Activated gamma-delta T cell treated with anti-CD3 and anti-CD28 coated beads, Interleukin-2, amount 50 U/mL, for 16 hours (primary cell): ENCODE results near the gene ARSD.
A peak's percentile ranks its signal among the peaks of the same experiment; 100 is the strongest.
"Not testable (repeated sequence)": the region's sequence is repeated elsewhere in the genome, so short reads cannot be mapped to it uniquely, and the experiment has no call there.

ENCODE experiments used
- DNase-seq: peaks from one replicate; pipeline ENCODE4 v3.0.0-alpha.2; 2020; ENCODE audit warnings: low read depth

Gene ARSD, protein sequence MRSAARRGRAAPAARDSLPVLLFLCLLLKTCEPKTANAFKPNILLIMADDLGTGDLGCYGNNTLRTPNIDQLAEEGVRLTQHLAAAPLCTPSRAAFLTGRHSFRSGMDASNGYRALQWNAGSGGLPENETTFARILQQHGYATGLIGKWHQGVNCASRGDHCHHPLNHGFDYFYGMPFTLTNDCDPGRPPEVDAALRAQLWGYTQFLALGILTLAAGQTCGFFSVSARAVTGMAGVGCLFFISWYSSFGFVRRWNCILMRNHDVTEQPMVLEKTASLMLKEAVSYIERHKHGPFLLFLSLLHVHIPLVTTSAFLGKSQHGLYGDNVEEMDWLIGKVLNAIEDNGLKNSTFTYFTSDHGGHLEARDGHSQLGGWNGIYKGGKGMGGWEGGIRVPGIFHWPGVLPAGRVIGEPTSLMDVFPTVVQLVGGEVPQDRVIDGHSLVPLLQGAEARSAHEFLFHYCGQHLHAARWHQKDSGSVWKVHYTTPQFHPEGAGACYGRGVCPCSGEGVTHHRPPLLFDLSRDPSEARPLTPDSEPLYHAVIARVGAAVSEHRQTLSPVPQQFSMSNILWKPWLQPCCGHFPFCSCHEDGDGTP

DNA sequence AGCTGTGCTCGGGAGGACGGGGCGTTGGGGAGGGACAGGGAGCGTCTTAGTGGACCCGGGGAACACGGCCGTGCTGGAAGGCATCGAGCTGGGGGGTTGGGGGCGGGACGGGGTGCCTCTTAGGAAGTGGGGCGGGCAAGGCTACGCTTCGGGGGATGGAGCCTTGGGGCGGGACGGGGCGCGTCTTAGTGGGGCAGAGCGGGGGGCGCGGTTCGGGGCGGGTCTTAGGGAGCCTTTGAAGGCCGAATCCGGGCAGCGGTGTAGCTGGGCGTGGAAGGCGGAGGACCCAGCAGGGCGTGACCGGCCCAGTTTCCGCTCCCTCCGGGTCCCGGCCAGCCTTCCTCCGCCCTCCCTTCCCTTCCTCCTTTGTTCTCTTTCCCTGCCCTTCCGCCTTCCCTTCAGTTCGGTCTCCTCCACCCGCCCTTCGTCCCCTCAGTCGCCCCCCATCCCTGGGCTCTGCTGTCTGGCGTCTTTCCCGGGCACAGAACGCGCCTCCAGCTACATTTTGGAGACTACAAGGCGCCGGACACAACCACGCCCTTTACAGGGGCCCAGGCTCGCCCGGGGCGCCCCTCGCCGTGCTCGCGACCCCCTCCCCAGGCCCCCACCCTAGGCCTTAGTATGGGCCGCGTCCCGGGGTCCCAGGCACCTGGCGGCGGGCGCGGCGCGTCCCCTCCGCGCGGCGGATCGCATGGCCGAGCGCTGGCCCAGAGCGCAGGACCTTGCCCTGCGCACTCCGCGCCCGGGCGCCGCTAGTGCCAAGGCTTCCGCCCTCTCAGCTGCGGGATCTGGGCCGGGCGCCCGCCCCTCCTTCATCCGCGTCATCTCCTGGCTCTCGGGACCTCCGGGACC lies at the start of gene ARSD:
Gene ARSD (minus strand): TSS at position 757 of the 852 bp plus-strand sequence. CDS start 64 bp downstream, at position 693.
- DNase-seq: peak; percentile 27

DNA sequence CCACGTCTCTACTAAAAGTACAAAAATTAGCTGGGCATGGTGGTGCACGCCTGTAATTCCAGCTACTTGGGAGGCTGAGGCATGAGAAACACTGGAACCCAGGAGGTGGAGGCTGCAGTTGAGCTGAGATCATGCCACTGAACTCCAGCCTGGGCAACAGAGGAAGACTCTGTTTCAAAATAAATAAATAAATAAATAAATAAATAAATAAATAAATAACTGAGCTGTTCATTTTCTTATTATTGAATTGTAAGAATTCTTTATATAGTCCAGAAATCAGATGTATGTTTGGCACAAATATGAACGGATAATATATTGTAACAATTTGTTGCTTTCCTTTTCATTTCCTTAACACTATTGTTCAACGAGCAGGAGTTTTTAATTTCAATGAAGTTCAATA lies 49.5 kb upstream of the ARSD start:
- DNase-seq: not testable (repeated sequence)

DNA sequence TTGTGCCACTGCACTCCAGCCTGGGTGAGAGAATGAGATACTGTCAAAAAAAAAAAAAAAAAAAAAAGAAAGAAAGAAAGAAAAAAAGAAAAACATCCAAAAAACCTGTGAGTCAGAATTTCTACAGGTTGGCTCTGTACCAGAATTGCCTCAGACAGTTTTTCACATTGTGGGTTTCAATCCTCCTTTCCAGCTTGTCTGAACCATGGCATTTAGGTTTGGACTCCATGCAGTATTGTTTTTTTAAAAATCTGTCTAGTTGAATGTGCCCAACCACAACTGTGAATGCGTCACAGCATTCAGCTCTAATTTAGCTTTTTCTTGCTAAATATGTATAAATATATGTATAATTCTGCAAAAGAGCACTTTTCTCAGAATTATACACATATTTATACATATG lies 45.8 kb upstream of the ARSD start:
- DNase-seq: no peak

DNA sequence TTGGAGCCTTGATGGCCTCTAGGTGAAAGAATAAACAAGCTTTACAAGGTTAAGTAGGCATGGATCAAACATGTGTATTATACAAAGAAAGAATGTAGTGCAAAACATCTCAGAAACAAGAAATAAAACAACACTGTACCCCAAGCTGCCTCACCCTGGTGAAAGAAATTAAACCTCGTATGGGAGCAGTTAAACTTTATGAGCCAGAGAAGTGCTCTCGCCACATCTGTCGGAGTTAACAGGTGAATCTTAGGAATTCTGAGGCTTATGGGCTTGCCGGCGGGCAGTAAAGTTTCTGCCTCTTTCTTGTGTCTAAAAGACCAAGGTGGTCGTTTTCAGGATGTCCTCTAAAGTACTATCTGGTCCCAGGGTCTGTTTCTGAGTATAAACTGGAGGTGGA lies 43.3 kb upstream of the ARSD start:
- DNase-seq: no peak

DNA sequence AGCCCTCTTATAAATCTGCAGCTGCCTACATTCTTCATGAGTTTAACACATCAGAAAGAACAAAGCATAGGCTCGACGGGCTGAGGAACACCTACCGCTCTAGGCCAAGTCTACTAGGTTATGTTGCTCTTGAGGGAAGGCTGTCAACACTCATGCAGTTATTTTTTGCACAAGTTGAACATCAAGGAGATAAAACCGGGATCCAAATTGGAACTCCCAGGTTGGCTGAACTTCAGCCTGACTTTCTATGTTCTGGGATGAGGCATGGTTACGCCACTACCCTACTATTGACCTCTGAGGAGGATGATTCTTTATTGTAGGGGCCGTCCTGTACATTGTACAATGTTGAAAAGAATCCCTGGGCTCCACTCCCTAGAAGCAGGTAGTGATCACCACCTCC lies 39.9 kb upstream of the ARSD start:
- DNase-seq: no peak

DNA sequence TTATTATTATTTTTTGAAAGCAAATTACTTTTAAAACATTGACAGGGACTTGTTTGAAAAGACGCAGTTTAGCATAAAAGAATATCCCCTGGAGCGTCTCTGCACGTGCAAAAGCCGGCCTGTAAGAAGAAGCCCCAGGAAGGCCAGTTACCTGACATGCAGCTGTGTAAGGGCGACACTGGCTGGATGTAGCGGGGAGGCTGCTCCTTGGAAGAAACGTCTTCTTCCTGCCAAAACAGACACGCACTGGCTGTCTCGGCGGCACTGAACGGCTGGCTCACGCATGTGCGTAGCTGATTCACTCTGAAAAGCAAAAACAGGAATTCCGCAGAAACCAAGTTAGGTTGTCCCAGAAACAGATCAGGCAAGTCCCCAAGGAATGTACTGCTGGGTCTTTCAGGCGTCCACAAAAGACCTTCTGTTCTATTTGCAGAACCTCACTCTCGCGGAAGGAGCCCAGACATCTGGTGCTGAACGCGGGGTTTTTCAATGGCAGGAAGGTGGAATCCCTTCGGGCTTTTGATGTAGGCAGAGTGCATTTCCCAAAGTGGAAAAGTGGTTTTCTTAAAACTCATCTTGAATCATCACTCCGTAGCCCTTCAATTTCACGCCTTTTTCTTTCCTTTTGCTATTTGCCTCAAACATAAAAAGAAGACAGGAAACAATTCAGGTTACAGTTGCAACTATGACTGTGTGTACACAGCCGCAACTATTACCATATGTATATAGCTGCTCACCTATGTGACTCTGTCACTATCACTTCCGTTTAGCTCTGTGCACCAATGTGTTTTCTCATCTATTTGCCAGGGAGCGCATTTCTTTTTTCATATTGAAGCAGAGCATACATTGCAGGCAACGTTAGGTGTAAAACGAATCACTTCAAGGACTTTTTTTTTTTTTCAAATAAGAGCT lies 39.1 kb upstream of the ARSD start:
- DNase-seq: no peak

DNA sequence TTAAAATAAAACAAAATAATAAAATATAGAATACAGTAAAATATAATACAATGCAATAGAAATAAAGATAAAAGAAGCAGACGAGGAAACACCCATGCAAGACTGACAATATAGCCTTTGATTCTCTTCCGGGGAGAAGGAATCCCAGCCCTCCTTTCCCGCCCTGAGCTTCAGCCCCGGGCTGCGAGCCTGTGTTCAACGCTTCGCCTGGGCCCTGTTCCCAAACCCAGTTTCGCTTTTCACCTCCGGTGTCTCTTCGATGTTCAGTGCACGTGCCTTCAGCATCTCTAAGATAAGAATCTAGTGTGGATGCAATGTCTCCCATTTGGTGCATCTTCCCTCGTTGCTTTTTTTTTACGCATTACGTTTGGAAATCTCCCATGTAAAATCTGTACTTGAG lies 38.4 kb upstream of the ARSD start:
- DNase-seq: no peak

DNA sequence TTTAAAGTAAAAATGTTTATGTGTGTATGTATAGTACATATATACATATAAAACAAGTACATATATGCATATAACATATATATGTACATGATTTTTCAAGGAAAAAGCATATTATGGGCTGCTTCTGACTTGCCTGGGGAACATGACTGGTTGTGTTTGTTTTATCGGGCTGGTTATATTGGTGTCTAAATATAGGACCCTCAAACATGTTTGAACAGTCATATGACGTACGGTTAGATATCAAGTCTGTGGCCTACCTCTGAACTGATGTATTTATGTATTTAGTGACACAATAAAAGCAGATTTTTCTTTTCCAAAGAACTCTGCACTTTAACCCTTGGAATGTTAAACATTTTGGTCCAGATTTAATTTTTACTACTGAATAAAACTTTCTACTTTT lies 37.9 kb upstream of the ARSD start:
- DNase-seq: no peak

DNA sequence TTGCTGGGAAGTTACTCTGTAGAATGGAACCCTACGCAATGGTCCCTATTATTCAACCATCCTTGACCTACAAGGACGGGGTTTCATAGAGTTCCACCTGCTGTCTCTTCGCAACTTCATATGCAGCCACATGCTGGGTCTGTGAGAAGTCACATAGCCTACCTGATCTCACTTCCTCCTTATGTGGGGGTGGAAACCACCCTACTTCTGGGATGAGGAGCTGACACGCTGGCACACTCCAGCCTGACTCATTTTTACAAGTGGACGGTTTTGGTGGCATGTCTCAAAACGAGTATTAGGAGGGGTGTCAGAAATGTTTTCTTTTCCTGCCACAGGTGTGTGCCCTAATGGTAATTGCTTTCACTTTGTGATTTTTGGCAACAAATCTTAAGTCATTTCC lies 36.8 kb upstream of the ARSD start:
- no peak for DNase-seq

DNA sequence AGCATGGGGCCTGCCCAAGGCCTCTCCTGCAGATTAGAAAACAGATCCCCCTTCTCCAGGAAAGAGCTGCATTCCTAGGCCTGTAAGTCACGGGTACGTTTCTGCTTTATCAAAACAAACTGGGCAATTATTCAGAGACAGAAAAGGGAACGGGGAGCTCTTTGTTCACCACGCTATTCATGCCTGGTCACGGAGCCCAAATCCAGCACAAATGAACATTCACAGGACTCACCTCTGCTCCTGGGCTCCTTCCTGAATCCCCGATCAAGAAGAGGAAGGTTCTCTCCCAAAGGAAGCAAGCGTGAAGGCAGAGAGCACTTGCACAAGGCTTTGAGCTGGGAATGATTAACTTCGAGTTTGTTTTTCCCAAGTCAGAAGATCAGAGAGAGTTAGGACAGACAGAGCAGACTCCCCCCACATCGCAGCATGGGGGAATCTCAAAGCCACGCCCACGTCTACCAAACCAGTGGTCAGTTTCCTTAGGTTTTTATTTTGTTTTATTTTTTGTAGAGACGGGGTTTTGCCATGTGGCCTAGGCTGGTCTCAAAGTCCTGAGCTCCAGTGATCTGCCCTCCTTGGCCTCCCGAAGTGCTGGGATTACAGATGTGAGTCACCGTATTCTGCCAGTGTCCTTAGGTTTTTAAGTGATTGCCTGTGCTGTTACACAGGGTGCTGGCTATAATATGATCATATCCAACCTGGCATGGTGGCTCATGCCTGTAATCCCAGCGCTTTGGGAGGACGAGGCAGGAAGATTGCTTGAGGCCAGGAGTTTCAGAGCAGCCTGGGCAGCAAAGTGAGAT lies 35.1 kb upstream of the ARSD start:
- not testable (repeated sequence) for DNase-seq

DNA sequence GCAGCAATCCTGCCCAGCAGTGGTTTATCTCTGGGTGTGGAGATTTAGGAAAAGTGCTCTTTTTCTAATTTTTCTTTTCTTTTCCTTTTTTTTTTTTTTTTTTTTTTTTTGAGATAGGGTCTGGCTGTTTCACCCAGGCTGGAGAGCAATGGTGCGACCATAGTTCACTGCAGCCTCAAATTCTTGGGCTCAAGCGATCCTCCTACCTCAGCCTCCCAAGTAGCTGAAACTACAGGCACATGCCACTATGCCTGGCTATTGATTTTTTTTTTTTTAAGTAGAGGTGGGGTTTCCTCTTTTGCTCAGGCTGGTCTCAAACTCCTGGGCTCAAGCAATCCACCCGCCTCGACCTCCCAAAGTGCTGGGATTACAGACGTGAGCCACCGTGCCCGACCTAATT lies 34.3 kb upstream of the ARSD start:
- not testable (repeated sequence) for DNase-seq

DNA sequence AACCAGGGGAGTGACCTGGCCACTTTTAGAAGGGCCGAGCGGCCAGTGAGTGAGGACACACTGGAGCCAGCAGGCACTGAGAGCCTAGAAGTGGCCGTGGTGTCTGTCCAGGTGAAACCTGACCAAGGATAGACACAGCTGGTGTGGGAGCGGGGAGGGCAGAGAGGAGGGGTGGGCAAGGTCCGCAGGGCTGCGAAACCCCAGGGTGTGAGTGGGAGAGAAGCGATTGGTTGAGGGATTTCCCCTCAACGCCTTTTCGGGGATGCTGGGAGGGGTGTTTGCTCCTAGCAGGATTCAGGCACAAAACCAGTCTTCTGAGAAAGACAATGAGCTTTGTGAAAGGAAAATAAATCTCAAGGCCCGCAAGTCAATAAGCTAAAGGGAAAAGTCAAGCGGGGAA lies 33.2 kb upstream of the ARSD start:
- no peak for DNase-seq

DNA sequence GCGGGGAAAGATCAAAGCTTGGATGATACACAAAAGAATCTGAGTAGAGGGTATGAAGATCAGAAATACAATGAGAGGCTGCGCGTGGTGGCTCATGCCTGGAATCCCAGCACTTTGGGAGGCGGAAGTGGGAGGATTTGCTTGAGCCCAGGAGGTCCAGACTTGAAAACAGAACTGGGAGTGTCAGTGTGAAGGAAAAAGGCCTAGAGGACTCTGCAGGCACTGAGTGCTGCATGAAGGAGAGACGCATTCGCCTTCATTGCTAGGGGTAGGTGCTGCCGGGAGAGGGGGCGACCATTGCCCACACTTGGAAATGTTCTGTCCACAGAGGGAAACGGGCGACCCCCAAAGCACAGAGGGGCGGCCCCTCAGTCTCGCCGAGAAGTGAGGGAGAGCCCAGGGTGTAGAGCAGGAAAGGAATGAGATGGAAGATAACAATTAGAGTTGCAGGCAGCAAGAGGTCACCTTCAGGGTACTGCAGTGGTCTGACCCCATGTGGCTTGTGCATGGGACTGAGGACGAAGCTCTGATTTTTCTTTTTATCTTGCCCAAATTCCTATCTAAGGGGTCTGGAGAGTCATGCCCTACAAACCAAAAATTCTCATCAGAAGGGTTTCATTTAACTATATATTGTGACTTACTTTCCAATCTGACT lies 31.8 kb upstream of the ARSD start:
- no peak for DNase-seq

DNA sequence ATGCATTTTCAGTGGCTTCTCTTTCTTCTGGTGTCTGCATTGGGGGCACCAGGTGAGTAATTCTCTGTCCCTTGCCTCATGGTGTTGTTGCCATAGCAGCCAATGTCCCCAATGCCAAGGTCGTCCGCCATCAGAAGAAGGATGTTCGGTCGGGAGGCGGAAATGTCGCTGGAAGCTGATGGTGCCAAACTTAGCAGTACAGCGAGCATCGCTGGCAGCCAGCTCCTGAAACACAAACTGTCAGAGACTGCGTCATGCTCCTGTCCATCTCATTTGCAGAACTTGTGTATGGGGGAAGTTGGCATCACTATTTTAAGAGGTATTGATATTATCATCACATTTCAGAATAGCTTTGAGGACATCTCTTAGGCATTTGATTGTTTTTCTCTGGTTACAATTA lies 29.1 kb upstream of the ARSD start:
- no peak for DNase-seq

DNA sequence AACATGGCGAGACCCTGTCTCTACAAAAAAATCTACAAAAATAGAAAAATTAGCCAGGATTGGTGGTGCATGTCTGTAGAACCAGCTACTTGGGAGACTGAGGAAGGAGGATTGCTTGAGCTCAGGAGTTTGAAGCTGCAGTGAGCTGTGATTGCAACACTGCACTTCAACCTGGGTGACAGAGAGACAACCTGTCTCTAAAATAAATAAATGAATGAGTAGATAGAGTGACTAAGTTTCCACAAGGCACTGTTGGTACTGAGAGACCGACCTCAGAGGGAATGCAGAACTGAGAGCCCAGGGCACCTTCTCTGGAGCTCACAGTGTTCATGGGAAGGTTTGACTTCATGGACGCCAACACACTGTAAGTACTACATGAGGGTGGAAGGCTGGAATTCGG lies 26.7 kb upstream of the ARSD start:
- no peak for DNase-seq

DNA sequence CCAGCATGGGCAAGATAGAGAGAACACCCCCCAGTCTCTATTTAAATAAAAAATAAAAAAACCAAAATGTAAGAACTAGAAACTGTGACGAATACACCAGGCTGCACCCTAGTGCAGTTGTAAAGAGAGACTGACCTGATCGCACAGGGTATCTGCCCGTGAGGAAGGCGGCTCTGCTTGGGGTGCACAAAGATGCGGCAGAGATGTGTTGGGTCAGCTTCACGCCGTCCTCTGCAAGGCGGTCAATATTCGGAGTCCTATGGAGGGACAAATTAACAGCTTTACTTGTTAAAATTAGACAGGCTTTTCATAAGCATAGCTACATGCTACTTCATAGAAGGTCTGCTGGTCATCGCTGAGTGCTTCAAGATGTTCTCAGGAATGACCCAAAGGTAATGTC lies 26.1 kb upstream of the ARSD start:
- no peak for DNase-seq

DNA sequence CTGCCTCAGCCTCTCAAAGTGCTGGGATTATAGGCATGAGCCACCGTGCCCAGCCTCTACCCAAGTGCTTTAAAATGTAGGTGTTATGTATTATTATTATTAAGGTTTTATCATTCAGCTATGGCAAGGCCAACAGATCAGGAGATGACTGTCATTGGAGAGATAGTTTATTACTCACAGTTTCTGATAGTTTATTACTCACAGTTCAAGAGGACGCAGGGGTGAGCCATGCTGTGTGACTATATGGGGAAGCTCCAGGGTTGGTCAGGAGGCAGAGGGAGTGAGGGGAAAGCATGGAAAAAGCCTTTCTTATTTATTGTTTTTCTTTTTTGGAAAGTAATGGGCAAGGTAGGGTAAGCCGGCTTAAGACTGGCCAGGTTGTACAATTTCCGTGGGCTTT lies 25.4 kb upstream of the ARSD start:
- no peak for DNase-seq

DNA sequence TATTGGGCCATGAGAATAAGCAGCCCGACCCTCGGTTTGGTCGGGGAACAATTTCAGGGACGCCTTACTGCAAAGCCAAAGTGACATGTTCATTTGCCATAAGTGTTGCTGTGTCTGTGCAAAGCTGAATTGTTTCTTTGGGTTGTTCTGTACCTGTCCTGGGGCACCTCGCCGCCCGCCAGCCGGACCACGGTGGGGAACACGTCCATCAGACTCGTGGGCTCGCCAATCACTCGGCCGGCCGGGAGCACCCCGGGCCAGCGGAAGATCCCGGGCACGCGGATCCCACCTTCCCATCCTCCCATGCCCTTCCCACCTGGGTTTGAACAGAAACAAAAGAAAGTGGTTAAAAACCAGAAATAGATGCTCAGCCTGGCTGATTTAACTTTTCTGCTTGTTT lies 8.8 kb upstream of the ARSD start:
- not testable (repeated sequence) for DNase-seq

DNA sequence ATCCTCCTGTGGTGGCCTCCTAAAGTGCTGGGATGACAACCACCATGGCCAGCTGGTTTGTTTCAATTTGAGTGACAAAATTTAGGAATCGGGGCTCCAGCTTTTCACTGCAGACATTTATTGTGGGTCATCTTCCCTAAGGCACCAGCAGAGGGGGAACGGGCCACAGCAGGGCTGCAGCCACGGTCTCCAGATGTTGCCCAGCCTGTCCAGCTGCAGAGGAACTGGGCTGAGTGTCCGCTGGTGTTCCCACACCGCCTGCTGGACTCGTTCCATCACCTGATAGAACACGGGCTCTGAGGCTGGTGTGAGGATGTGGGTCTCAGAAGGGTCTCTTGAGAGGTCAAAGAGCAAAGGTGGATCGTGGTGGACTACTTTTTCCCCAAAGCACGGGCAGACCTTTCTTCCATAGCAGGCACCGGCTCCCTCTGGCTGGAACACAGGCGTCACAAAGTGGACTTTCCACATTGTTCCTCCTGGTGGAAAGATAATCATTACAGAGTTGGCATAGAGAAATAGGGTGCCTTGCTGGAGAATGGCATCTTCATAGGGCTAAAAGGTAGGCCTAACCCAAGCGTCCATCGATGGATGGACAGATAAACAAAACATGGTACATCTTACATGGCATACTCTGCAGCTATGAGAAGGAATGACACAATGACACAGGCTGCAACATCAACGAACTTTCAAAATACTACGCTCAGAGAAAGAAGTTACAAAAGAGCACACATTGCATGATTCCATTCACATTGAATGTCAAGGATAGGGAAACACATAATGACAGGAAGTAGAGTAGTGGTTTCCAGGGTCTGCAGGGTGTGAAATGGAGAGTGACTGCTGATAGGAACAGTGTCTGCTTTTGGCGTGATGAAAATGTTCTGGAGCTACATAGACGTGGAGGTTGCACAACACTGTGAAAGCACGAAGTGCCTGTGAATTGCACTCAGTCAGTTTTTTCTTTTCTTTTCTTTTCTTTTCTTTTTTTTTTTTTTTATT lies 5.9 kb upstream of the ARSD start:
- no peak for DNase-seq
